ENCODE results near the gene SLITRK2. TPM values are rescaled to one million over a fixed set of nuclear protein-coding genes. Genes with fewer than 3 reads are reported as not detected.

SLITRK2 gene
- 10 to 100 TPM; 24.4 to 31.5 TPM for total RNA-seq
- 0.32 TPM for polyA plus RNA-seq (2013, experiment 1 of 2)
- 0.33 TPM for polyA plus RNA-seq (2013, experiment 2 of 2)
- long read RNA-seq, experiment 1, full-length matches to known transcripts, result 10 of 13 reads
- long read RNA-seq, experiment 1, partial matches to known transcripts, result 2 of 13 reads
- long read RNA-seq, experiment 1, other reads (novel, unspliced or antisense), result 1 of 13 reads
- long read RNA-seq, experiment 2, full-length matches to known transcripts, result 13 of 75 reads
- long read RNA-seq, experiment 2, partial matches to known transcripts, result 19 of 75 reads
- long read RNA-seq, experiment 2, other reads (novel, unspliced or antisense), result 43 of 75 reads
- long read RNA-seq, experiment 3, full-length matches to known transcripts, result 16 of 154 reads
- long read RNA-seq, experiment 3, partial matches to known transcripts, result 36 of 154 reads
- long read RNA-seq, experiment 3, other reads (novel, unspliced or antisense), result 102 of 154 reads
- long read RNA-seq, experiment 4, partial matches to known transcripts, result 0 of 1 reads
- long read RNA-seq, experiment 4, other reads (novel, unspliced or antisense), result 1 of 1 reads

- Mint-ChIP-seq H3K4me1 (peaks cover 17% of the 10 kb centered on the region), H3K4me3 (peak within 1 kb of the TSS; percentile 78), H3K27me3 (ENCODE audit: insufficient read depth) (peaks cover 78% of the 10 kb centered on the region), H3K9me3 (peaks cover 52% of the 10 kb centered on the region), H3K36me3 (ENCODE audit: low read depth) (peaks cover 4% of the 10 kb centered on the region), H3K27ac (no peak within 1 kb of the TSS)
- WGBS, 2 experiments (ENCODE audit: insufficient coverage in 1 of 2, insufficient read length in 1 of 2), result 60 to 77% methylated on average over 1 to 48 of the region's 60 CpGs
- no peak within 1 kb of the TSS for H3K27ac ChIP-seq (ENCODE audit: low read depth, low read length)
- DNase-seq, result peak; percentile 75
- H3K4me3 ChIP-seq (ENCODE audit: low read length), result no peak within 1 kb of the TSS
- H3K27me3 ChIP-seq (ENCODE audit: control insufficient read depth, insufficient read depth, low read length, poor library complexity, severe bottlenecking), result no peaks in the 10 kb centered on the region
- no peak for TF ChIP-seq CTCF (conservative IDR thresholded peaks at IDR 0.05)
- H3K36me3 ChIP-seq (ENCODE audit: control insufficient read depth, insufficient read depth, low read length), result no peaks in the 10 kb centered on the region
- no peaks in the 10 kb centered on the region for H3K9me3 ChIP-seq (ENCODE audit: control insufficient read depth, low read length)
- H3K9ac ChIP-seq (ENCODE audit: extremely low read depth, low read length, poor library complexity, severe bottlenecking), result no peak within 1 kb of the TSS
- no peaks in the 10 kb centered on the region for H3K4me1 ChIP-seq (ENCODE audit: control insufficient read depth, insufficient read depth, low read length)
Observed at GRCh38 chrX:145817331-145818185, at the start of gene SLITRK2. TSS of gene SLITRK2 (plus strand) at chrX:145817829. CDS start at chrX:145822426, 4,597 bp downstream.

- H3K9me3 Mint-ChIP-seq, result peaks cover 41% of the 10 kb centered on the region
- no peak overlapping the region for H3K27ac Mint-ChIP-seq
- H3K36me3 Mint-ChIP-seq (ENCODE audit: low read depth), result no peaks in the 10 kb centered on the region
- no peaks in the 10 kb centered on the region for H3K27me3 ChIP-seq (ENCODE audit: control insufficient read depth, insufficient read depth, low read length, poor library complexity, severe bottlenecking)
- H3K4me3 Mint-ChIP-seq, result no peak overlapping the region
- no peak overlapping the region for H3K9ac ChIP-seq (ENCODE audit: extremely low read depth, low read length, poor library complexity, severe bottlenecking)
- no peak overlapping the region for H3K27ac ChIP-seq (ENCODE audit: low read depth, low read length)
- H3K4me3 ChIP-seq (ENCODE audit: low read length), result no peak overlapping the region
- H3K27me3 Mint-ChIP-seq (ENCODE audit: insufficient read depth), result no peaks in the 10 kb centered on the region
- no peaks in the 10 kb centered on the region for H3K4me1 Mint-ChIP-seq
- 83 to 86% methylated on average over 1 of the region's 1 CpG for WGBS, 2 experiments (ENCODE audit: insufficient coverage in 1 of 2, insufficient read length in 1 of 2)
- no peak for DNase-seq
- H3K9me3 ChIP-seq (ENCODE audit: control insufficient read depth, low read length), result peaks cover 32% of the 10 kb centered on the region
- H3K36me3 ChIP-seq (ENCODE audit: control insufficient read depth, insufficient read depth, low read length), result no peaks in the 10 kb centered on the region
- no peak for TF ChIP-seq CTCF (conservative IDR thresholded peaks at IDR 0.05)
- H3K4me1 ChIP-seq (ENCODE audit: control insufficient read depth, insufficient read depth, low read length), result no peaks in the 10 kb centered on the region
Observed at GRCh38 chrX:145773006-145773405, 44.6 kb upstream of the SLITRK2 start.

GRCh38 chrX:145792281-145792680, 25.3 kb upstream of the SLITRK2 start:
- Mint-ChIP-seq H3K27ac (no peak overlapping the region), H3K27me3 (ENCODE audit: insufficient read depth) (no peaks in the 10 kb centered on the region), H3K9me3 (peaks cover 49% of the 10 kb centered on the region), H3K4me3 (no peak overlapping the region), H3K36me3 (ENCODE audit: low read depth) (no peaks in the 10 kb centered on the region), H3K4me1 (no peaks in the 10 kb centered on the region)
- Histone ChIP-seq H3K4me3 (ENCODE audit: low read length) (no peak overlapping the region), H3K4me1 (ENCODE audit: control insufficient read depth, insufficient read depth, low read length) (no peaks in the 10 kb centered on the region), H3K27me3 (ENCODE audit: control insufficient read depth, insufficient read depth, low read length, poor library complexity, severe bottlenecking) (no peaks in the 10 kb centered on the region), H3K9me3 (ENCODE audit: control insufficient read depth, low read length) (peaks cover 16% of the 10 kb centered on the region), H3K27ac (ENCODE audit: low read depth, low read length) (no peak overlapping the region), H3K36me3 (ENCODE audit: control insufficient read depth, insufficient read depth, low read length) (no peaks in the 10 kb centered on the region), H3K9ac (ENCODE audit: extremely low read depth, low read length, poor library complexity, severe bottlenecking) (no peak overlapping the region)
- TF ChIP-seq CTCF (conservative IDR thresholded peaks at IDR 0.05), result no peak
- no peak for DNase-seq
- no CpG with 5 or more reads among the region's 1 CpG for WGBS, 2 experiments (ENCODE audit: insufficient coverage in 1 of 2, insufficient read length in 1 of 2)

Data from endodermal cell (in vitro differentiated cells).